ENCODE measurements around the gene C4orf54.

Gene C4orf54

GRCh38 chr4:99615170-99615820, 42.3 kb downstream of the C4orf54 start:
- no peak for DNase-seq

DNA sequence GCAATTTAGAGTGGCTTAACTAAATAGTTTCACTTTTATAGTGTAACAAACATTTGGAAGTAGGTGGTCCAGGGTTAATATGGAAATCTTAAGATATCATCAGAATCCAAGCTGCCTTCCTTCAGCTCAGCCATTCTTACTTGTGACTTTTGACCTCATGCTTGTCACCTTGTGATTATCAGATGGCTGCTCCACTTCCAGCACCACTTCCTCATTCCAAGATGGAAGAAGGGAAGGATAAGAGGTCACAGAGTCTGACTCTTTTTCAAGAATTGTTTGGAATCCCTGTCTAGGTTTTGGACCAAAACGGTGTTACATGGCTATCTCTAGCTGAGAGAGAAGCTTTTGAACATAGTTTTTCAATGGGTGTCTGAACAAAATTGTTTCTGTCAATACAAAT, 43.1 kb downstream of the C4orf54 start:
- DNase-seq: no peak

DNA sequence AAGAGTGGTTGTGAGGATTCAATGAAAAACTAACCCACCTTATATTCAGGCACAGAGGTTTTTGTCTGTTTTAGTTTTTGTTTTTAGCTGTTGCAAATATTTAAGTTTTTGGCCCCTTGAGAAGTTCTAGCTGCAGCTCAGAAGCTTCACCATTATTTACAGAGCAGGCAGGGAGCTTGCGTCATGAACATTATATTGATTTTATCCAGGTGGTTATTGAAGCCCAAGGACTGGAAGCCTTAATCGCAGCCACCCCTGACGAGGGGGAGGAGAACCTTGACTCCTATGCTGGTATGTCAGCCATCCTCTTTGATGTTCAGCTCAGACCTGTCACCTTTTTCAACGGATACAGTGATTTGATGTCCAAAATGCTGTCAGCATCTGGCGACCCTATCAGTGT, 44.9 kb downstream of the C4orf54 start:
- DNase-seq: no peak

- DNase-seq: no peak
These were observed 45.3 kb downstream of the C4orf54 start for GRCh38 chr4:99612281-99612680.

GRCh38 chr4:99610605-99611175, 46.9 kb downstream of the C4orf54 start:
- DNase-seq: no peak

DNA sequence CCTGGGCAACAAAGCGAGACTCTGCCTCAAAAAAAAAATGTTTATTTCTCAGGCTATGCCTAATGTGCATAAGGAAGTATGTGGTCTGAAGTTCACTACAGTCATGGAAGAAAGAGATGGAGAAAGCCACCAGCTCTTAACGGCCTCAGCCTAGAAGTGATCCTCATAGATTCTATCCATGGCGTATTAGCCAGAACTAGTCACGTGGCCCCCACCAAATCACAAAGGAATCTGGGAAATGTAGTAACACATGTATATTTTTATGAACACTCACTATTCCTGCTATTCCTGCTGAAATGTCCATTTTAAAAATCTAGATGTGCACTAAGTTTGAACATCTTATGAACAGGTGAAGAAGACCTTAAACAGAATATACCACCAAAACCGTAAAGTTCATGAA, 49.2 kb downstream of the C4orf54 start:
- no peak for DNase-seq
